ENCODE data around the gene TMCC1. TPM values are rescaled to one million over a fixed set of nuclear protein-coding genes. Genes with fewer than 3 reads are reported as not detected.
A peak's percentile ranks its signal among the peaks of the same experiment; 100 is the strongest.
"Not testable (repeated sequence)": the region's sequence is repeated elsewhere in the genome, so short reads cannot be mapped to it uniquely, and the experiment has no call there.

Gene TMCC1
- total RNA-seq, 2 donors from 2014 or later, result 27.1 to 29.3 TPM

DNA sequence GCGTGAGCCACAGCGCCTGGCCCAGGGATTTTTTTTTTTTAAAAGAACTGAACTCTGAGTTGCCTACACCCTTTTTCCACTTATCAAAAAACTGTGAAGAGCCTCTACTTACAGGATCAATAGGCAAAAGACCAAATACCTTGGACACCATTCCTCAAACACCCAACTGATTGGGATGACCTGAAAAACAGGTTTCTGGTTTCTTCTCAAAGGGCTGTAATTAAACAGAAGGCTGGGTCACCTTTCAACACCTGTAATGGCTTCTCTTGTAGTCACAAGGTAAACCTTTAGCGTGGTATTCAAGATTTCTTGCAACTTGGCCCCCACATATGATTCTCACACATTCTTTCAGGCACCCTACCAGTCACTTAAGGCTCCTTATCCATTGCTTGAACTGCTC is 248.7 kb downstream of the TMCC1 start:
- H3K9me3 ChIP-seq (ENCODE audit: control insufficient read depth, low read length, poor library complexity, severe bottlenecking), result no peaks in the 10 kb centered on the region
- Mint-ChIP-seq H3K36me3 (ENCODE audit: low read depth) (peaks cover 2% of the 10 kb centered on the region), H3K4me3 (no peak overlapping the region), H3K27ac (no peak overlapping the region), H3K27me3 (no peaks in the 10 kb centered on the region), H3K4me1 (peaks cover 4% of the 10 kb centered on the region)
- no peak for DNase-seq
- ATAC-seq, result no peak

DNA sequence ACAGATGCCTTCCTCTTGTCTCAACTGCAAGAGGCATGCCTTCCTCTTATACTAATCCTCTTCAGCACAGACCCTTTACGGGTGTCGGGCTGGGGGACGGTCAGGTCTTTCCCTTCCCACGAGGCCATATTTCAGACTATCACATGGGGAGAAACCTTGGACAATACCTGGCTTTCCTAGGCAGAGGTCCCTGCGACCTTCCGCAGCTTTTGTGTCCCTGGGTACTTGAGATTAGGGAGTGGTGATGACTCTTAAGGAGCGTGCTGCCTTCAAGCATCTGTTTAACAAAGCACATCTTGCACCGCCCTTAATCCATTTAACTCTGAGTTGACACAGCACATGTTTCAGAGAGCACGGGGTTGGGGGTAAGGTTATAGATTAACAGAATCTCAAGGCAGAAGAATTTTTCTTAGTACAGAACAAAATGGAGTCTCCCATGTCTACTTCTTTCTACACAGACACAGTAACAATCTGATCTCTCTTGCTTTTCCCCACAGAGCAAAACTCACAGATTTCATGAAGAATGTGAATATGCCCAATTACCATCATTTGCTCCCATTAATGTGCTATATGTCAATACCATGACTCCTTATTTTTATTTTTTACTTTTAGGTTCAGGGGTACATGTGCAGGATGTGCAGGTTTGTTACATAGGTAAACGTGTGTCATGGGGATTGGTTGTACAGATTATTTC is 251.8 kb downstream of the TMCC1 start:
- not testable (repeated sequence) for H3K4me1 Mint-ChIP-seq; ATAC-seq; DNase-seq; H3K36me3 Mint-ChIP-seq (ENCODE audit: low read depth); H3K4me3 Mint-ChIP-seq; H3K9me3 ChIP-seq (ENCODE audit: control insufficient read depth, low read length, poor library complexity, severe bottlenecking); H3K27ac Mint-ChIP-seq
- H3K27me3 Mint-ChIP-seq, result peaks cover 12% of the 10 kb centered on the region

DNA sequence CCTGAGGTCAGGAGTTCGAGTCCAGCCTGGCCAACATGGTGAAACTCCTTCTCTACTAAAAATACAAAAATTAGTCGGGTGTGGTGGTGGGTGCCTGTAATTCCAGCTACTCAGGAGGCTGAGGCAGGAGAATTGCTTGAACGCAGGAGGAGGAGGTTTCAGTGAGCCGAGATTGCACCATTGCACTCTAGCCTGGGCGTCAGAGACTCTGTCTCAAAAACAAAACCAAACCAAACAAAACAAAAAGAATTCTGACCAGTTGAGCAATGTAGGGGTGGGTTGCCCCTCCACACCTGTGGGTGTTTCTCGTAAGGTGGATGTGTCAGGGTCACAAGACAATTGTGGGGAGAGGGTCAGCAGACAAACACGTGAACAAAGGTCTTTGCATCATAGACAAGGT is 252.5 kb downstream of the TMCC1 start:
- not testable (repeated sequence) for ATAC-seq; H3K9me3 ChIP-seq (ENCODE audit: control insufficient read depth, low read length, poor library complexity, severe bottlenecking)

DNA sequence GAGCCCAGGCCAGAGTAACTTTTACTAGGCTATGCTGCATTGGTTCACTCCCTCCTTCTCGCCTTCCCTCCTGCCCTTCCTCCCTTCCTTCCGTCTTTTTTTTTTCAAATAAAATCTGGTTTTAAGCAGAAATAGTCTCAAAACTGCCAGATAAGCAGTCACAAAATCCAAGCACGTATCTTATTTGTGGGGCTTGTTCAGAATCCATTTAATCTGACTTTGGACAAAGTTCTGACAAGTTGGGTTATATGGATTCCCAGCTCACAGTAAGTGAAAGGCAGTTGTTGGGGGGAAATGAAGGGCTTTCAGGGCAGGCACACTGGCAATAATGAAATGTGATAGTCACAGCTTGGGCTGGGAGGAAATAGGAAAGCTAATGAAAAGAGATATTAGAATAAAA is 255.0 kb downstream of the TMCC1 start:
- Mint-ChIP-seq H3K36me3 (ENCODE audit: low read depth) (no peaks in the 10 kb centered on the region), H3K27me3 (peaks cover 18% of the 10 kb centered on the region), H3K4me3 (no peak overlapping the region), H3K4me1 (no peaks in the 10 kb centered on the region), H3K27ac (no peak overlapping the region)
- no peak for DNase-seq
- ATAC-seq, result no peak
- no peaks in the 10 kb centered on the region for H3K9me3 ChIP-seq (ENCODE audit: control insufficient read depth, low read length, poor library complexity, severe bottlenecking)

More for the DNA sequence above, 252.5 kb downstream of the TMCC1 start:
- H3K4me3 Mint-ChIP-seq; H3K4me1 Mint-ChIP-seq; H3K27ac Mint-ChIP-seq; DNase-seq; H3K36me3 Mint-ChIP-seq (ENCODE audit: low read depth): not testable (repeated sequence)
- peaks cover 16% of the 10 kb centered on the region for H3K27me3 Mint-ChIP-seq

DNA sequence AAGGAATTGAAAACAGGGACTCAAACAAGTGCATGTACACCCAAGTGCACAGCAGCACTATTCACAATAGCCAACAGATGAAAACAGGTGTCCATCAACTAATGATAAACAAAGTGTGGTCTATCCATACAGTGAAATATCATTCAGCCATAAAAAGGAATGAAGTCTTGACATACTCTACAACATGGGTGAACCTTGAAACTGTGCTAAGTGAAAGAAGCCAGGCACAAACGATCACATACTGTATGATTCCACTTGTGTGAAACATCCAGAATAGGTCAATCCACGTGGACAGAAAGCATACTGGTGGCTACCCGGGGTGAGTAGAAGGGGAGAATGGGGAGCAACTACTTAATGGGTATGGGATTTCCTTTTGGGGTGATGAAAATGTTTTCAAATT is 257.4 kb downstream of the TMCC1 start:
- Mint-ChIP-seq H3K4me1 (no peaks in the 10 kb centered on the region), H3K27me3 (peaks cover 18% of the 10 kb centered on the region), H3K4me3 (no peak overlapping the region), H3K27ac (no peak overlapping the region), H3K36me3 (ENCODE audit: low read depth) (no peaks in the 10 kb centered on the region)
- no peak for DNase-seq
- no peaks in the 10 kb centered on the region for H3K9me3 ChIP-seq (ENCODE audit: control insufficient read depth, low read length, poor library complexity, severe bottlenecking)
- ATAC-seq, result no peak

DNA sequence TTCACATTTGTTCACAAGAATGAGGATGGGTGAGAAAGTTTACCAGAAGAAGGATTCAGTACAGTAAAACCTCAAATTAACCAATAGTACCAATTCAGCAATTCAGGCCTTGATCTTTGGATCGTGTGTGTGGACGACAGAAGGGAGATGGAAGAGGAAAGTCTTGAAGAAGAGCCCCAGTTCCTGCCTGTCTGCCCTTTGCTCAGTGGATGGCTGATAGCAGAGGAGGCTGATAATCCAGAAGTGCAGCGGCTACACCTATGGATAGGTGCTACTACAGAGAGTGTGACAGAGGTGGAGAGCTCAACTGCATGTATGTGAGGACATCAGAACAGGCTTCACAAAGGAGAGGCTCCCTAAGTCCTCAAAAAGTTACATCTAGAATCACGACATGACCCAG is 257.9 kb downstream of the TMCC1 start:
- Mint-ChIP-seq H3K27ac (no peak overlapping the region), H3K4me1 (no peaks in the 10 kb centered on the region), H3K4me3 (no peak overlapping the region), H3K36me3 (ENCODE audit: low read depth) (no peaks in the 10 kb centered on the region), H3K27me3 (peaks cover 18% of the 10 kb centered on the region)
- no peak for DNase-seq
- no peaks in the 10 kb centered on the region for H3K9me3 ChIP-seq (ENCODE audit: control insufficient read depth, low read length, poor library complexity, severe bottlenecking)
- ATAC-seq, result no peak

DNA sequence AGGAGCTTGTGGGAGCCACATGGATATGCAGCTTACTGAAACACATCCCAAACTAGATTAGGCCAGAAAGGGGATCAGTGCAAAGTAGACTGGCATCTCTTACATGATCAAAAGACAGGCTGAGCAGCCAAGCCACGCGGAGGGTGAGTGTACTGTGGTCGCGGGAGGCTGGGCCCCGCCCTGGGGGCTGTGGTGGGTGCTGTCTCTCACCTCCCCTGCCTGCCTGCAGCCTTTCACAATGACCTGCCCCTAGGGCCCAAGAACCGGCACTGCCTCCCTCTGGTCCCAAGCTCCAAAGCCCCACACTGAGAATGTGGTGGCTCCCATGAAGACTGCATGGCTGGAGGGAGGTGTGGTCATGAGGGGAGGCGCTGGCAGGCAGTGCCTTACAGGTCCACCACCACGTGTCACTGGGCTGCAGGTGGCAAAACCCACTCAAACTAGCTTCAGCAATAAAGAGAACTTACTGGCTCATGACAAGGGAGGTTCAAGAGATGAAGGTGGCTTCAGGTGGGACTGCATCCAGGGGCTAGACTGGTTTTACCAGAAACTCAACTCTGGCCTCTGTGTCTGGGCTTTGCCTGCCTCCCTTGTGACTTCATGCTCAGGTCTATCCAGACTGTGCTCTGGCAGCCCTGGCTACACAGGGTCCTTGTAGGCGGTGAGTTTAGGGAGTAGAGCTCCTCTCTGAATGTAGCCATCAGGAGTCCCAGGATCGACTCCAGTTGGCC is 259.6 kb downstream of the TMCC1 start:
- no peaks in the 10 kb centered on the region for H3K9me3 ChIP-seq (ENCODE audit: control insufficient read depth, low read length, poor library complexity, severe bottlenecking)
- no peak overlapping the region for H3K27ac Mint-ChIP-seq
- DNase-seq (no peak), ATAC-seq (no peak)
- peaks cover 18% of the 10 kb centered on the region for H3K27me3 Mint-ChIP-seq
- no peak overlapping the region for H3K4me3 Mint-ChIP-seq
- H3K4me1 Mint-ChIP-seq, result no peaks in the 10 kb centered on the region
- no peaks in the 10 kb centered on the region for H3K36me3 Mint-ChIP-seq (ENCODE audit: low read depth)

DNA sequence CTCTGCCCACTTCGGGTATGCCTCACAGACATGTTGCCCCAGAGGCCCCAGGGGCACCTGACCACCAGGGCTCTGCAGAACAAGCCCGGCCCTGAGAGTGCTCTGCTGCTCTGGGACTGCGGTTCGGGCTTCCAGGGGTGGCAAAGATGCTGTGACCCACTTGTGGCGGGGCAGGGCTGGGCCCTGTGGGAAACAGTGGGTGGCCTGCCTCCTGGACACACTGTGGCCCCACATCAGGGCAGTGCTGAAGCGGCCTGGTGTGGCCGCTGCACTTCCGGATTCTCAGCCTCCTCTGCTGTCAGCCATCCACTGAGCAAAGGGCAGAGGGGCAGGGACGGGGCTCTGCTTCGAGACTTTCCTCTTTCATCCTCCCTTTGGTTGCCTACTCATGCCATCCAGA is 260.5 kb downstream of the TMCC1 start:
- peaks cover 13% of the 10 kb centered on the region for H3K27me3 Mint-ChIP-seq
- no peaks in the 10 kb centered on the region for H3K36me3 Mint-ChIP-seq (ENCODE audit: low read depth)
- no peaks in the 10 kb centered on the region for H3K9me3 ChIP-seq (ENCODE audit: control insufficient read depth, low read length, poor library complexity, severe bottlenecking)
- H3K4me3 Mint-ChIP-seq, result no peak overlapping the region
- DNase-seq (no peak), ATAC-seq (no peak)
- H3K4me1 Mint-ChIP-seq, result peaks cover 3% of the 10 kb centered on the region
- no peak overlapping the region for H3K27ac Mint-ChIP-seq

DNA sequence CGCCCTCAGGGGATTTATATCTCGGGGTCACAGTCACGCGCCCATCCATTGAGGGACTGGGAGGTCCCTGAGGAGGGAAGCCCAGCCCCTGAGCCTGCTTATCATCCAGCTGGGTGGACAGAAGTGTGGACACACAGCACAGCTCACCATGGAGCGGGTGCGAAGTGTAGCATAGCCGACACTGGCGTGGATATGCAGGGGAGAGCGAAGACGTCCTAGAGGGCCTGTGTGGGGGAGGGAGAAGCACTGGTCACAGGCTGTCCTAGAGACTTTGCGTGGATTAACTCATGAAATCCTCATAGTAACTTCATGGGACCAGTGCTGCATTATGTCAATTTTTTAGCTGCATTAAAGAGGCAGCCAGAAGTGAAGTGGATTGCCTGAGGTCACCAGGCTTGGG is 261.0 kb downstream of the TMCC1 start:
- H3K4me3 Mint-ChIP-seq, result no peak overlapping the region
- H3K9me3 ChIP-seq (ENCODE audit: control insufficient read depth, low read length, poor library complexity, severe bottlenecking), result no peaks in the 10 kb centered on the region
- H3K36me3 Mint-ChIP-seq (ENCODE audit: low read depth), result no peaks in the 10 kb centered on the region
- DNase-seq (no peak), ATAC-seq (no peak)
- H3K27ac Mint-ChIP-seq, result no peak overlapping the region
- peaks cover 7% of the 10 kb centered on the region for H3K4me1 Mint-ChIP-seq
- H3K27me3 Mint-ChIP-seq, result peaks cover 12% of the 10 kb centered on the region

DNA sequence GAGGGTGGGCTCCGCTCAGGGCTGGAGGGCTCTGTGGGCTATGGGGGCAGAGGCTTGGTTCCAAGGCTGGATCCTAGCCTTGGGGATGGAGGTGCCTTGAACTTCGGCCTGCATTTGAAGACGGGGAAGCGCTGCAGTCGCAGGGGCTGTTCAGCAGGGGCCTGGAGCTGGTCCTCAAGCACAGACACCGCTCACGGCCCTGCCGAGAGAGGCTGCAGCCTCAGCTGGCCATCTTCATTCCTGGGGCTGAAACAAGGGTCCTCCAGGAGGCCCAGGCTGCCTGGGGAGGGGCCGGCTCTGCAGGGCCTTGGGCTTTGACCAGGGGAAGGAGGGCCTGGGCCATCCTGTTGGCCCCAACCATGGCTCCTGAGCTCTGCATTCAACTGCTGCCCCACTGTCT is 261.5 kb downstream of the TMCC1 start:
- DNase-seq, result no peak
- peaks cover 7% of the 10 kb centered on the region for H3K27me3 Mint-ChIP-seq

DNA sequence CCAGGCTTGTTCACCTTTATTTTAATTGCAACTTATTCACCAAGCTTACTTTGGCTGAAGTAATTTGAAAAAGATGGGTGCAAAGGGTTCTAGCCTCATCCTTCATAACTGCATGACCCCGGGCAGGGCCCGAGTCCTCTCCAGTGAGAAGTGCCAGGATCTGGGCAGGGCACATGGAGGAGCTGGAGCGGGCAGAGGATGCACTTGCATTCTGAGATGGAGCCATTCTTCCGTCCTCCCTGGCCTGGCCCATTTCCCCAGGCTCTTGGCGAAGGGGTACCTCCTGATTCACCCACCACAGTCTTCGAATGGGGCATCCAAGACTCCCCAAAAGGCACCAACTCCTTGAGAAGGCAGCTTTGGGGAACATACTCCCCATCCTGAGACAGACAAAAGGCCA is 264.5 kb downstream of the TMCC1 start:
- DNase-seq, result no peak
- H3K27ac Mint-ChIP-seq, result no peak overlapping the region
- H3K27me3 Mint-ChIP-seq, result no peaks in the 10 kb centered on the region
- ATAC-seq, result no peak
- no peaks in the 10 kb centered on the region for H3K36me3 Mint-ChIP-seq (ENCODE audit: low read depth)
- no peaks in the 10 kb centered on the region for H3K9me3 ChIP-seq (ENCODE audit: control insufficient read depth, low read length, poor library complexity, severe bottlenecking)
- peak overlapping the region; percentile 36 for H3K4me3 Mint-ChIP-seq
- peaks cover 15% of the 10 kb centered on the region for H3K4me1 Mint-ChIP-seq

More for the DNA sequence above, 261.5 kb downstream of the TMCC1 start:
- Mint-ChIP-seq H3K4me3 (no peak overlapping the region), H3K4me1 (peaks cover 10% of the 10 kb centered on the region), H3K27ac (no peak overlapping the region), H3K36me3 (ENCODE audit: low read depth) (no peaks in the 10 kb centered on the region)
- ATAC-seq, result no peak
- H3K9me3 ChIP-seq (ENCODE audit: control insufficient read depth, low read length, poor library complexity, severe bottlenecking), result no peaks in the 10 kb centered on the region

DNA sequence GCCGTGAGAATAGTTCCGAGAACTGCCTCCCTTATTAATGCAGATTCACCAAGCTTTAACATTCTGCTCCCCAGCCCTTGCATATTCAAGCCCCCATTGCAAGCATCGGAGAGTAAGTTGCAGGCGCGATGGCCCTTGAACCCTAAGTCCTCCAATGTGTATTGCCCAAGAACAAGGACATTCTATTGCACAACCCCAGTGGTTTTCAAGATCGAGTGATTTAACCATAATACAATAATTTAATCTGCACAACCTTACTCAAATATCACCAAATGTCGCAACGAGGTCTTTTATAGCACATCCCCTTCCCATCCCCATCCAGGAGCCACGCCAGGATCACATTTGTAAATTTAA is 265.4 kb downstream of the TMCC1 start:
- Mint-ChIP-seq H3K27ac (peak overlapping the region; percentile 66), H3K4me3 (peak overlapping the region; percentile 91), H3K36me3 (ENCODE audit: low read depth) (no peaks in the 10 kb centered on the region), H3K27me3 (no peaks in the 10 kb centered on the region), H3K4me1 (peaks cover 15% of the 10 kb centered on the region)
- ATAC-seq, result no peak
- no peak for DNase-seq
- H3K9me3 ChIP-seq (ENCODE audit: control insufficient read depth, low read length, poor library complexity, severe bottlenecking), result no peaks in the 10 kb centered on the region

DNA sequence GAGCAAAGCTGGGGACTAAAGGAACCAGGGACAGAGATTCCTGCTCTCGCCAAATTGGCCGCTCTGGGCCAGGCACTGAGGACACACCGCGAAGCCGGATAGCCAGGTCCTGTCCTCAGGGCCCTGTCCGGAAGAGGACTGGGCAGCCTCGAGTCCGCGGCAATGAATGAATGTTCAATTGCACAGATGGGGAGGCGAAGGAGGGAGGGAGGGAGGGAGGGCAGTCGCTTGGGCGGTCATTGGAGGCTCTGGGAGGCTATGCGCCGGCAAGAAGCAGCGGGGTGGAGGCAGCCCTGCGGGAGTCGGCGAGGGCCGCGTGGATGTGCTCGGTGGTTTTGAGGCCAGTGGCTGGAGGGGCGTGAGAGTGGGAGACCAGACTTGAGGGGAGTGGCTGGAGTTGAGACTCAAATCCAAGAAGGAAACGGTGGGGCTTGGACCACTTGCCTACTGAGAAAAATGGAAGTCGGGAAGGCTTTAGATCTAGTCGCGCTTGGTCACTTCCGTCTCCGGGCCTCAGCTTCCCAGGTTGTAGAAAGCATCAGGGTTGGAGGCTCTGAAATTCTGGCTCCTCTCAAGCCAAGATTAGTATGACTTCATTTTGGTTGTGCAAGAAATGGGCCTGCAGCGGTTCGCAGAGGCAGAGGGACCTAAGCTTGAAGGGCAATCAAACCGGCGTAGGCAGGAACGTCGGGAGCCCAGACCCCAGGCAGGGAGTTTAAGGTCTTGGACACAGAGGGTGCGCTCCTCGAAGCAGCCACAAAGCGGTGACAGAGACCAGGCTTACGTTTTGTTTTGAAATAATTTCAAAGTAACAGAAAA is 266.0 kb downstream of the TMCC1 start:
- Mint-ChIP-seq H3K27me3 (no peaks in the 10 kb centered on the region), H3K4me3 (peak overlapping the region; percentile 91), H3K36me3 (ENCODE audit: low read depth) (no peaks in the 10 kb centered on the region), H3K27ac (peak overlapping the region; percentile 66), H3K4me1 (peaks cover 15% of the 10 kb centered on the region)
- ATAC-seq, result peak; percentile 83
- peak in 2 of 3 donors; percentile 33 to 49 for DNase-seq
- no peaks in the 10 kb centered on the region for H3K9me3 ChIP-seq (ENCODE audit: control insufficient read depth, low read length, poor library complexity, severe bottlenecking)

Measured in T-helper 17 cell (primary cell).